ENCODE results near the gene IGF1R.

Gene IGF1R

GRCh38 chr15:98777426-98777825 is 129.1 kb downstream of the IGF1R start:
- DNase-seq = no peak

GRCh38 chr15:98778263-98778959 is 130.1 kb downstream of the IGF1R start:
- DNase-seq = no peak

DNA sequence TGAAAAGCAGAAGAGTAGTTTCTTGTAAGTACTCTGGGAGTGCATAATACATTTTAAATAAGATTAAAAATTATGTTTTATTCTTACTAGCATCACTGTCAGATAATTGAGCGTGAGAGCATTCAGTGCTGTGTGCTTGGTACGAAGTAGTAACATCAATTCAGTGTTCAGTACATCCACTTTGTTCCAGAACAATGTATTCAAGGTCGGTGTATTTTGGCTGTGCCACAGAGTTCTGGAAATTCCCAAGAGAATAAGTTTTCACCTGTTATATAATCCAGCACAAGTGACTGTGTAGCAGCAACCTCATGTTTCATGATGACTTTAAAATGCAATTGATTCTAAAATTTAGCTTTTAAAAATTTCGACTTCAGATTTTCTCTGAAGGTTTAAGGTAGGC is 130.6 kb downstream of the IGF1R start:
- DNase-seq = no peak

DNA sequence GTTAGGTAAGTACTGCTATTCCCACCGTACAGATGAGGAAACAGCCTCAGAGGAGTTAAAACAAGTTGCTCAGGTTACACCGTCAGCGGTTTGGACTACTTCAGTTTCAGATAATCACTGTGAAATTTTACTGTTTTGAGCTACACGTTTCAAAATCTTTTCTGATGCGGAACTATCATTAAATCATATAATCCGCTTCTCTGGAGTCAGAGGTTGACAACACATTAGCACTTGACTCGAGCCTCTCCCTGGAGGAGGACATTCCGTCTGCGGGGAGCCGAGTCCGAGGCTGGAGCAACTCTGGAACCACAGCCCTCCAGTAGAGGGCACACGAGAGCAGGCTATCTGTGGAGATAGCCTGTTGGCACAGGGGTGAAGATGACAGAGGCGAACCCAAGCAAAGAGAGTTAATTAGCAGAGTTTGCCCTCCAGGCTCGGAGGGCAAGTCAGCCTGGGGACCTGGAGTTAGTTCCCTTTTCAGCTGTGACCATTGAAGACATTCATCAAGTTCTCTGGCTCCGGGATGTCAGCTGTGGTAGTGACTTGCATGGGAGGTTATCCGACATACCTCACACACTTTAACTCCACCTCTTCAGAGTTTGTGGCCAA is 131.2 kb downstream of the IGF1R start:
- DNase-seq = peak; percentile 15 to 63 (median 52)

GRCh38 chr15:98781838-98782237 is 133.5 kb downstream of the IGF1R start:
- DNase-seq = no peak

DNA sequence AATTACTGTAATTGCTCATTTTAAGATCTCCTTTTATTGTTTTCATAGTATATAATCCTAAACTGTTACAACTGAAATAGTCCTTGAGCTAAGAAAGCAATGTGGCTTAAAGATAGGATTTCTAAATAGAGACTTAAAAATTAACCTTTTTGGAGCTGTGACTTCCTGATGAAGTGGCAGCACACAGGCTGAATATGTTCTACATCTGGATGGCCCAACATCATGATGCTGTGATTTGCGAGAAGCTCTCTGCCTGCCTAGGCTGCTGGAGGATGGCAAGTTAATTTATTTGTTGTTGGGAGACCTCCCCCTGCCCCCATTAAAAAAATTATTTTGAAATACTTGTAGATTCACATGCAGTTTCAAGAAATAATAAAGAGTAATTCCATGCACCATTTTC is 134.5 kb downstream of the IGF1R start:
- DNase-seq = no peak

GRCh38 chr15:98785431-98785806 is 137.1 kb downstream of the IGF1R start:
- DNase-seq = no peak

- no peak for DNase-seq
These were observed 137.7 kb downstream of the IGF1R start for GRCh38 chr15:98785807-98786621.

DNA sequence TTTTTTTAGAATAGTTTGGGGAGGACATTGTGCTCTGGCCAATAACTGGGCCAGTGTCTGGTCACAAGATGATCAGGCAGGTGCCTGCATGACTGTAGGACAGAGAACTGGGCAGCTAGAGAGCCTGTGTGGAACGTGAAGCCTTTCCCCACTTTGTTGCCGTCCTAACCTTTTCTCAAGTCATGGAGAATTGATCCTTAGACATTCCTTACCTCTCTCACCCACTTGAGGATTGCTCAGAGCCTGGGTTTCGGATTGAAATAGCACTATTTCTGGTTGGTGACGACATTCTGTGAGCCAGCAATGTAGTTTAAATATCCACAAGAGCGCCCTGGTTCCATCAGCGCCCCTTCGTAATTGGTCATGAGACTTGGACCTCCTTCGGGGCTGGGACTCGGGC is 138.4 kb downstream of the IGF1R start:
- no peak for DNase-seq

DNA sequence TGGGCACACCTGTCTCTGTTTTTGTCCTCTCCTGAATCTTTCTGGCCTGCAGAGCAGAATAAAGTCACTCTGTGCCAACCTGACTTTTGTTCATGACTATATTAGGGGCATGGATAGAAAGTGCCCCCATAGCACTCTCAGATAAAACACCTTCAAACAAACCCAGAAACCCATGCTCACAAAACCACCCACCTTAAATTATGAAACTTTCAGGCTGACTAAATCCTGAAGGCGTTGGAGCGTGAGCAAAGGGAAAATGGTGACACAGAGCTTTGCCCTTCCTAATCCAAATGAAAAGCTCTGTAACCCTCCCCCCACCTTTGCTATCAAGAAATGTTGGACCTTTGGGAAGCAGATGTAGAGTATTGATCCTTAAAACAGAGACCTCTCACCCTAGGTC is 138.9 kb downstream of the IGF1R start:
- DNase-seq = no peak

GRCh38 chr15:98787936-98788757 is 139.8 kb downstream of the IGF1R start:
- DNase-seq = no peak

DNA sequence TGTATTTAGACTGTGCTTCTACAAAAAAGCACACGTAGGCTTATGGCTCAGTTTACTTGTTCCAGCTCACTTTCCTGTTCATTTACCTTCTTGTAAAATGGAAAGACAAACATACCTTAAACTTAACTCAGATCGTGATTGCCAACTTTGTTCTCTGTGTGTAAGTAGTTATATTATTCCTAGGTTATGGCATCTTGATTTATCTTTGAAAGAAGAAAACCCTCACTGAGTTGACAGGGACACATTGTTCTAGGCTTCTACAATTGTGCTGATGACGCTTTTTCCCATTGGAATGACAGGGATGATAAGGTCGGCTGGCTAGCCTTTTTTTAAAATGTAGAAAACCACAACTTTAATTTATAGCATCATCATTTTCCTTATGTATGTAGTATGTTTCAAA is 140.7 kb downstream of the IGF1R start:
- DNase-seq = no peak

GRCh38 chr15:98790270-98790669 is 141.9 kb downstream of the IGF1R start:
- no peak for DNase-seq

DNA sequence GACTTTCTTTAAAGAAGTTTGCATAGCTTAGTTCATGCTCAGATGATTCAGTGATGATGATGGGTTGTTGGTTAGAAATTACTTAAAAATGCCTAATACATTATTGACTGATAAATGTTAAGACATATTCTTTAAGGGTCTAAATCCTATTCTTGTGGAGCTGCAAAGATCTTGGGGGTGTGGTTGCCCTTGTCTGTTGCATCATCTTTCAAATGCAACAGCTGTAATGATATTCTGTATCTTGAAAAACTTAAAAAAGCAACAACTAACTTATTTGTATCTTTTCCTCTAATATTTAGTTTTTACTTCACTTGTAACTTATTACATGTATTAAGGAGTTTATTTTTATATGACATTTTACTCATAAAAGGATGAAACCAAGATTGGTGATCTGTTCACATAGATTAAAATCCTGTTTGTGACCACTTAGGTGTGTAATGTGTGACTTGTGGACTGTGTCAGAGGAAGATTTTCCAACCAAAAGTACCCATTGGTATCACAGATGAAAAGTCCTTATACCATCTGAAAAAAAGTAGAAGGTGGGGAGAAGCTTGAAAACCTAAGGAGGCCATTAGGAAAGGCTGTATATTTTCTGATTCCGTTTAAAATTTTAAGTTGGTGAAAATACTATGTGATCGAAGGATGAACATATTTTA is 142.8 kb downstream of the IGF1R start:
- no peak for DNase-seq

DNA sequence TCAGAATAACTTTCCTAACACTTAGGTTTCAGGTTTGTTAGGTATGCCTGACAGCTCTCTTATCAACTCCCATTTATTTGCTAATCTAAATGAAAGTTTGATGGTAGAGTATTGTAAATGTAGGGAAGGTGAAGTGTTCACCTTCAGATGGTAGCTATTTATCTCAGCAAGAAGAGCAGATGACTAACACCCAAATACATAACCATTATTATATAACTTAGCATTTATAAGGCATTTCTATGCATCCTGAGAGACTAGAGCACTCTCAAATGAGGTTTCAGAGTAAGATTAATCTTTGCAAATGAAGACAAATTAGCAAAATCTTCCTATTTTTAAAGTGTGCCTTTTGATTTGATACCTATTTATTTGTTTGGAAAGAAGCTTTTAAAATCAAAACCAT is 143.8 kb downstream of the IGF1R start:
- no peak for DNase-seq

DNA sequence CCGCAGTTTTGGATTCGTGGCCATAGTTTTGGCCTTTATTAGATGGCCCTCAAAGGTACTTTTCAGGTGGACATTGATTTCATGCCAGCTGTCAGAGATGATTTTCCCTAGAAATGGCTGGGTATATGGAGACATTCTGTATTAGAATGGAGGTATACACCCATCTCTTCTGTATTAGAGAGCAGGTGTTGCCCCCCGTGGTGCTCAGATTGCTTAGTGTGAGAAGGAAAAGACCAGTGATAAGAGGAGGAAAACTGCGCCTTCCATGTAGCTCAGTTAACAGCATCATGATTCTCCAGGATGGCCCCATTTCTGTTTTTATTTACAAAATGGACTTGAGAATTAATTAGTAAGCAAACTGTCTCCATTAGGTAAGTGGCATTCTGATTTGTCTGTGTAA is 145.9 kb downstream of the IGF1R start:
- no peak for DNase-seq

DNA sequence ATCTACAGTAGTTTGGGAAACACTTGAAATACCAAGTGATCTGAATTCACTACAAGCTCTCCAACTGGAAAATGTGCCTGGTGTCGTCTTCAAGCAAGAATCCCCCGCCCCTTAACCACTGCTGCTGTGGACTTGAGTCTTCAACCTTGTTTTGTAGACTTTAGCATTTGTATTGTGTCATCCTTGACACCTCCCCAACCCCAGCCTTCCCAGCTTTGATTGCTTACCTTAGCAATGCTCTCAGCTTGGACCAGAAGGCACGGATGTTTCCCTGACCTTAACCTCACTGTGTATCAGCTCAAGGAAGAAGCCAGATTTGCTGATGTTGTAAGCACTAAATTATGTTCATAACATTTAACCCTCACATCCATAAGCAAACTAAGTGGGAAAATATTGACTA is 146.4 kb downstream of the IGF1R start:
- DNase-seq = no peak

- DNase-seq = no peak
These were observed 147.6 kb downstream of the IGF1R start for GRCh38 chr15:98795980-98796379.

- no peak for DNase-seq
These were observed 148.5 kb downstream of the IGF1R start for GRCh38 chr15:98796685-98797357.

- no peak for DNase-seq
These were observed 150.1 kb downstream of the IGF1R start for GRCh38 chr15:98798375-98798893.

Data from T-helper 1 cell (primary cell).